Left lung (tissue), 10 donors: ENCODE measurements around the gene ADGRL3. TPM values are rescaled to one million over a fixed set of nuclear protein-coding genes. Genes with fewer than 3 reads are reported as not detected.
"Not testable (repeated sequence)": the region's sequence is repeated elsewhere in the genome, so short reads cannot be mapped to it uniquely, and the experiment has no call there.

Experiments
- ATAC-seq: fragments of 200-7000 bp; cut with Tn5 transposase; one replicate; pipeline ENCODE4 v1.9.1; 2020; ENCODE audit warnings: moderate library complexity
- DNase-seq, 4 donors: peaks; one replicate each; pipeline ENCODE4 v3.0.0-alpha.2; 2013 to 2020
- H3K27ac ChIP-seq, 2 donors: fragments of 200-600 bp; sonication (generic) in 1 of 2; one replicate each; pipeline versions ENCODE4 v1.5.0 to v1.8.0; 2020 to 2021
- H3K27me3 ChIP-seq, 2 donors: fragments of 200-600 bp; sonication (generic) in 1 of 2; one replicate each; pipeline versions ENCODE4 v1.5.0 to v1.8.0; 2020 to 2021
- H3K36me3 ChIP-seq, 2 donors: fragments of 200-600 bp; sonication (generic) in 1 of 2; one replicate each; pipeline versions ENCODE4 v1.5.0 to v1.8.0; 2020 to 2021
- H3K4me1 ChIP-seq, 2 donors: fragments of 200-600 bp; one replicate each; pipeline ENCODE4 v1.8.0; 2021
- H3K4me3 ChIP-seq, 2 donors: fragments of 200-600 bp; sonication (generic) in 1 of 2; one replicate each; pipeline versions ENCODE4 v1.5.0 to v1.8.0; 2020 to 2021; ENCODE audit warnings: mild to moderate bottlenecking in 1 of 2
- H3K9me3 ChIP-seq, 2 donors: fragments of 200-600 bp; sonication (generic) in 1 of 2; one replicate each; pipeline versions ENCODE4 v1.5.0 to v1.8.0; 2020 to 2021
- intact Hi-C, 2 donors: fragments of 100-400 bp; cut with DNase I; formaldehyde crosslinking; loops; one replicate each; pipeline versions ENCODE4 v1.11.2 to v1.14.2; 2022
- polyA plus RNA-seq, 6 donors: library from polyadenylated mRNA; unstranded; fragments of 120-200 nt; gene quantifications; one replicate each; pipeline ENCODE4 v1.2.1, GENCODE V29; 2013; ENCODE audit not compliant: insufficient read length in 6 of 6
- total RNA-seq, 2 donors: library from RNA; stranded (reverse); fragmentation: NEBNext Ultra II Directional; extraction: Animal tissue kit (Norgen Biotek cat#: 25700); gene quantifications; one replicate each; pipeline ENCODE4 v1.2.1, GENCODE V29; 2021
- TF ChIP-seq, protein P1 (sequence below), 2 donors: fragments of 200-600 bp; sonication (generic) in 1 of 2; IDR thresholded peaks; one replicate each; pipeline versions ENCODE4 v1.5.0 to v1.8.0; 2021; ENCODE audit warnings: antibody characterized with exemption in 2 of 2
- donor health status: DM: no; HTN: yes; CAD: no.
- donor health status: DM: no; HTN: no; CAD: no.

ADGRL3 gene
- total and polyA plus RNA-seq, 8 donors: 2.7 to 23.4 (median 19.6) TPM

DNA sequence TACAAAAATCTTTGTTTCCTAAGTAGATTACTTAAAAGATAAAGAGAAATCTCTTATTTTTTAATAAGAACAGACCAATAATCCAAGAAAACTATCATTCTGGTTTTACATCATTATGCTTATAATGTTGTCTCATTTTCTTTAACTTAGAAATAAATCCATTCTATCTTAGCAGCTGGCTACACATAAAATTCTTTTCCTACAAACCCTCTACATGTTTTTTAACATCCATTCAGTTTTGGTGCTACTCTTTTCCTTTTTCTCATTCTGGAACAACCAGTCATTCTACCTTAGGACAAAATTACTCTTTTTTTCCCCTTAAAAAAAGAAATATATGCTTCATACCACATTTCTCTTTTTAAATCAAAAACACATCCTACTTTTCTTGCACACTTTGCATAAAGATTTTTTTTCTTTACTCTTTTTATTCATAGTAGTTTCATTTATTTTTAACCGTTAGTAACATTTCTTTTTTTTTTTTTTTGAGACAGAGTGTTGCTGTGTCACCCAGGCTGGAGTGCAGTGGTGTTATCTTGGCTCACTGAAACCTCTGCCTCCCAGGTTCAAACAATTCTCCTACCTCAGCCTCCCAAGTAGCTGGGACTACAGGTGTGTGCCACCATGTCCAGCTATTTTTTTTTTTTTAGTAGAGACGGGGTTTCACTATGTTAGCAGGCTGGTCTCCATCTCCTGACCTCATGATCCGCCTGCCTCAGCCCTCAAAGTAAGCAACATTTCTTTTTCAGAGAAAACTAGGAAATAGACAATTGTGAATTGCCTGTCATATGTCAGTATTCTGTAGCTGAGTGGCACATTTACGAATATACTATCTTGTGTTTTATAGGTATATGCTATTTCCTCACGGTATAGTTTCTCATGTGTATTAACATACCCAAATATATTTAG, 562.8 kb downstream of the ADGRL3 start:
- no peaks in the 10 kb centered on the region for H3K36me3 ChIP-seq
- no peak overlapping the region for H3K27ac ChIP-seq
- ATAC-seq (no peak), DNase-seq (no peak)
- H3K4me1 ChIP-seq: no peaks in the 10 kb centered on the region
- peaks cover 0 to 15% of the 10 kb centered on the region in 2 donors for H3K9me3 ChIP-seq
- no peak overlapping the region for H3K4me3 ChIP-seq
- TF ChIP-seq, protein P1, sequence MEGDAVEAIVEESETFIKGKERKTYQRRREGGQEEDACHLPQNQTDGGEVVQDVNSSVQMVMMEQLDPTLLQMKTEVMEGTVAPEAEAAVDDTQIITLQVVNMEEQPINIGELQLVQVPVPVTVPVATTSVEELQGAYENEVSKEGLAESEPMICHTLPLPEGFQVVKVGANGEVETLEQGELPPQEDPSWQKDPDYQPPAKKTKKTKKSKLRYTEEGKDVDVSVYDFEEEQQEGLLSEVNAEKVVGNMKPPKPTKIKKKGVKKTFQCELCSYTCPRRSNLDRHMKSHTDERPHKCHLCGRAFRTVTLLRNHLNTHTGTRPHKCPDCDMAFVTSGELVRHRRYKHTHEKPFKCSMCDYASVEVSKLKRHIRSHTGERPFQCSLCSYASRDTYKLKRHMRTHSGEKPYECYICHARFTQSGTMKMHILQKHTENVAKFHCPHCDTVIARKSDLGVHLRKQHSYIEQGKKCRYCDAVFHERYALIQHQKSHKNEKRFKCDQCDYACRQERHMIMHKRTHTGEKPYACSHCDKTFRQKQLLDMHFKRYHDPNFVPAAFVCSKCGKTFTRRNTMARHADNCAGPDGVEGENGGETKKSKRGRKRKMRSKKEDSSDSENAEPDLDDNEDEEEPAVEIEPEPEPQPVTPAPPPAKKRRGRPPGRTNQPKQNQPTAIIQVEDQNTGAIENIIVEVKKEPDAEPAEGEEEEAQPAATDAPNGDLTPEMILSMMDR (IDR thresholded peaks at IDR 0.05): no peak
- H3K27me3 ChIP-seq: no peaks in the 10 kb centered on the region
- intact Hi-C loops: no loop called here

DNA sequence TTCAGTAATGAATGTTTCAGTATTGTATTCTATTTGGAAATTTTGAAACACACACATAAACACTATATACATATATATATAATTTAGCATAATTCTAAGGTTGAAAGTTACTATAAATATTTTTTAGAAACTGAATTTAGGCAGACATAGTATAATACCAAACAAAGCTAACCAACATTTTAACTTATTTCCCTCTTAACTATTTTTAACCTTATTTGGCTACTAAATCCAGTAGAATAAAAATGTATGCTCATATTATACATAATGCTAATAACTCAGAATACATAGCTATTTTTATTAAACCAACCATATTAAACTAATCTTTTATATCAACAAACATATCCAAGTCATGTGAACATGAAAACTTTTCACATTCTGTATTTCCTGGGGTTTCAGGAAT, 563.6 kb downstream of the ADGRL3 start:
- Histone ChIP-seq H3K27me3 (no peaks in the 10 kb centered on the region), H3K4me3 (no peak overlapping the region), H3K9me3 (peaks cover 0 to 13% of the 10 kb centered on the region in 2 donors), H3K36me3 (no peaks in the 10 kb centered on the region), H3K27ac (no peak overlapping the region), H3K4me1 (no peaks in the 10 kb centered on the region)
- DNase-seq (no peak), ATAC-seq (no peak)
- TF ChIP-seq, protein P1 (IDR thresholded peaks at IDR 0.05): no peak
- intact Hi-C loops: no loop called here

DNA sequence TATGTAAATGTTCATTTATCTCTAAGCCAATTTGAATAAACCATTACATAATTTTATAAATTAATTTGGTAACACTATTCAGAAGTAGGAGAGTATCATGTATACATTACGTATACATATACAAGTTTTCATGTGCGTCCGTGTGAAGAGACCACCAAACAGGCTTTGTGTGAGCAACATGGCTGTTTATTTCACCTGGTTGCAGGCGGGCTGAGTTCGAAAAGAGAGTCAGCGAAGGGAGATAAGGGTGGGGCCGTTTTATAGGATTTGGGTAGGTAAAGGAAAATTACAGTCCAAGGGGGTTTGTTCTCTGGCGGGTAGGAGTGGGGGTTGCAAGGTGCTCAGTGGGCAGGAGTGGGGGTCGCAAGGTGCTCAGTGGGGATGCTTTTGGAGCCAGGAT, 564.0 kb downstream of the ADGRL3 start:
- H3K4me1 ChIP-seq, ATAC-seq, H3K27me3 ChIP-seq, H3K27ac ChIP-seq, H3K4me3 ChIP-seq, intact Hi-C loops, H3K36me3 ChIP-seq, DNase-seq: not testable (repeated sequence)
- H3K9me3 ChIP-seq: peaks cover 0 to 13% of the 10 kb centered on the region in 2 donors

DNA sequence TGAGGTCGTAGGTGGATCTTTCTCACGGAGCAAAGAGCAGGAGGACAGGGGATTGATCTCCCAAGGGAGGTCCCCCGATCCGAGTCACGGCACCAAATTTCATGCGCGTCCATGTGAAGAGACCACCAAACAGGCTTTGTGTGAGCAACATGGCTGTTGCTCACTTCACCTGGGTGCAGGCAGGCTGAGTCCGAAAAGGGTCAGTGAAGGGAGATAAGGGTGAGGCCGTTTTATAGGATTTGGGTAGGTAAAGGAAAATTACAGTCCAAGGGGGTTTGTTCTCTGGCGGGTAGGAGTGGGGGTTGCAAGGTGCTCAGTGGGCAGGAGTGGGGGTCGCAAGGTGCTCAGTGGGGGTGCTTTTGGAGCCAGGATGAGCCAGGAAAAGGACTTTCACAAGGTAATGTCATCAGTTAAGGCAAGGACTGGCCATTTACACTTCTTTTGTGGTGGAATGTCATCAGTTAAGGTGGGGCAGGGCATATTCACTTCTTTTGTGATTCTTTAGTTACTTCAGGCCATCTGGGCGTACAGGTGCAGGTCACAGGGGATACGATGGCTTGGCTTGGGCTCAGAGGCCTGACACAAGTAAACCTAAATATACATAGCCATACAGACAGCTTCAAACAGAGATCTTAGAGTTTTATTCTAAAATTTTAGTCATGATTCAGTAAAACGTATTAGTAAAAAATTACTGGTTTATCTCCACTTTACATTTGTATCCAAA, 569.5 kb downstream of the ADGRL3 start:
- ATAC-seq, H3K4me3 ChIP-seq, H3K4me1 ChIP-seq, H3K36me3 ChIP-seq, H3K27me3 ChIP-seq, H3K27ac ChIP-seq, DNase-seq, H3K9me3 ChIP-seq, intact Hi-C loops: not testable (repeated sequence)

DNA sequence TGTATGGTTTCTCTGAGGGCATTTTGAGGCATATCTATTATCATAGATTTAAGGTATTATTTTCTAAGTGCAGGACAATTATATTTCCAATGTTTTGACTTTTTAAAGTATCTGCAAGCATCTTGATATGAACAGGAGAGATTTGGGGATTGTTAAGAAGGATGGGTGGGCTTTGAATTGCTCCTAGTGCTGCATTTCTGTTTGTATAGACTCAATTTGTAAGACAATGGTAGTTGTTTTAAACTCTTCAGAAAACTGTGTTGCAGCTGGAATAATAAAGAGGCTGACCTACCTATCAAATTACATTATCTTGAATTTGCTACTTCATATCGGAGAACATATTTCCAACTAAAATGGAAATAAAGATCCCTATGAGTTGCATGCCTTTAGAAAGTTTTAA, 570.3 kb downstream of the ADGRL3 start:
- intact Hi-C loops: no loop called here
- H3K9me3 ChIP-seq: no peaks in the 10 kb centered on the region
- TF ChIP-seq, protein P1 (IDR thresholded peaks at IDR 0.05): no peak
- no peaks in the 10 kb centered on the region for H3K27me3 ChIP-seq
- no peak for ATAC-seq
- H3K27ac ChIP-seq: no peak overlapping the region
- H3K4me3 ChIP-seq: no peak overlapping the region
- no peaks in the 10 kb centered on the region for H3K4me1 ChIP-seq
- no peak for DNase-seq
- no peaks in the 10 kb centered on the region for H3K36me3 ChIP-seq

DNA sequence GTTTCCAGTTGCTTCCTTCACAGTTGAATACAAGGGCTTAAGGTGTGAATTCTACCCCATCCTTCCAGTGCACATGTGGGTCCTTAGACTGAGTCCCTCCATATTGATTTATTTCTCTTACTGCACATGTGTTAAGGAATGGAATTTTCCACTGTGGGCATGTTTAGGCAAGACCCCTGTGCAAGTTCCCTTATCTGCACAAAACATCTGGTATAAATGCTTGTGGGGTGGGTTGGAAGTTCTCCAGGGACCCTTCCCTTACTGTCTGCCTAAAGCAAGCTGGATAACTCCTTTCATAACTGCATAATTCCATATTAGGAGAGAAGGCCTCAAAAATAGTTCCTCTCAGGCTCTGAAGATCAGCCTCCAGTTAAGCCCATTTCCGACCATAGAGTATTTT, 570.9 kb downstream of the ADGRL3 start:
- intact Hi-C loops: no loop called here
- Histone ChIP-seq H3K4me3 (no peak overlapping the region), H3K27ac (no peak overlapping the region), H3K4me1 (no peaks in the 10 kb centered on the region), H3K9me3 (no peaks in the 10 kb centered on the region), H3K27me3 (no peaks in the 10 kb centered on the region), H3K36me3 (no peaks in the 10 kb centered on the region)
- ATAC-seq: no peak
- TF ChIP-seq, protein P1 (IDR thresholded peaks at IDR 0.05): no peak
- DNase-seq: no peak
